Astrocyte of the spinal cord (primary cell): ENCODE results near the gene FLAD1.
A peak's percentile ranks its signal among the peaks of the same experiment; 100 is the strongest.
"Not testable (repeated sequence)": the region's sequence is repeated elsewhere in the genome, so short reads cannot be mapped to it uniquely, and the experiment has no call there.

Experiments used
- DNase-seq: peaks from one replicate; pipeline ENCODE4 v3.0.0; 2011; ENCODE audit warnings: low read depth, low spot score
- H3K4me3 ChIP-seq: 2 replicates; pipeline ENCODE4 v1.5.1; 2011; ENCODE audit warnings: low read depth, mild to moderate bottlenecking, low read length, moderate library complexity
- in situ Hi-C: cut with HindIII; loops from 2 replicates; pipeline ENCODE4 v1.10.0; 2017; ENCODE audit warnings: low sequenced_read_pairs
- TF ChIP-seq, protein P1 (sequence below): IDR thresholded peaks from 2 replicates; pipeline ENCODE4 v1.5.1; 2012; ENCODE audit warnings: low read depth, mild to moderate bottlenecking, low read length, inconsistent platforms

FLAD1 gene

DNA sequence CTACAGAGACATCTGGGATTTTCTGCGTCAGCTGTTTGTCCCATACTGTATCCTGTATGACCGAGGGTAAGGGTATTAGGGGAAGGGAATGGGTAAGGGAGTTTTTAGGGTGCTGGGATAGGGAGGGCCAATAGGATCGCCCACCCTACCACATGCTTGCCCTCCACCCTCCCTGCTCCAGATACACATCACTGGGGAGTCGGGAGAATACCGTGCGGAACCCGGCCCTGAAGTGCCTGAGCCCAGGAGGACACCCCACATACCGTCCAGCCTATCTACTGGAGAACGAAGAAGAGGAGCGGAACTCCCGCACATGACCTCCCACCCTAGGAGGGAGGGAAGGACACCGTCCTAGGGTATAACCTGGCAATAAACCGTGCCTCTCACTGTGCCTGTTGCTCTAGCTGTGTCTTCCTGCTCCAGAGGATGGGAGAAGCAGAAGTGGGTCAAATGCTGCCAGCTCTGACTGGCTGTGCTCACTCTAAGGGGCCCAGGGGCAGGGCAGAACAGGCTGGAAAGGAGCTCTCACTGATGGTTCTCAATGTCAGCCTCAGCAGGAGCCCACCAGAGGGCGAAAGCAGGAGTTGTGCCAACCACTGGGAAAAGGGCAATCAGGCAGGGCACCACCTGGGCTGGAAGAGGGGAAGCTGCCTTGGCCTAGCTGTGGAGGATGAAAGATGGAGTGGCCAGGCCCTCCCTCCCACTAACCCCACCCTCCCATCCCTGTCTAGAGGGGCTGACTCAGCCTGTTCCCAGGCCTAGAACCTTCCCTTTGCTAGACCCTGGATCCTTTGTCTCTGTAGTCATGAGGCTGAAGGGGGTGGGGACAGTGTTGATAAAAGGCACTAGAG lies 9.8 kb downstream of the FLAD1 start:
- in situ Hi-C loops, result no loop called here
- no peak overlapping the region for H3K4me3 ChIP-seq
- DNase-seq, result peak; percentile 51
- TF ChIP-seq, protein P1, sequence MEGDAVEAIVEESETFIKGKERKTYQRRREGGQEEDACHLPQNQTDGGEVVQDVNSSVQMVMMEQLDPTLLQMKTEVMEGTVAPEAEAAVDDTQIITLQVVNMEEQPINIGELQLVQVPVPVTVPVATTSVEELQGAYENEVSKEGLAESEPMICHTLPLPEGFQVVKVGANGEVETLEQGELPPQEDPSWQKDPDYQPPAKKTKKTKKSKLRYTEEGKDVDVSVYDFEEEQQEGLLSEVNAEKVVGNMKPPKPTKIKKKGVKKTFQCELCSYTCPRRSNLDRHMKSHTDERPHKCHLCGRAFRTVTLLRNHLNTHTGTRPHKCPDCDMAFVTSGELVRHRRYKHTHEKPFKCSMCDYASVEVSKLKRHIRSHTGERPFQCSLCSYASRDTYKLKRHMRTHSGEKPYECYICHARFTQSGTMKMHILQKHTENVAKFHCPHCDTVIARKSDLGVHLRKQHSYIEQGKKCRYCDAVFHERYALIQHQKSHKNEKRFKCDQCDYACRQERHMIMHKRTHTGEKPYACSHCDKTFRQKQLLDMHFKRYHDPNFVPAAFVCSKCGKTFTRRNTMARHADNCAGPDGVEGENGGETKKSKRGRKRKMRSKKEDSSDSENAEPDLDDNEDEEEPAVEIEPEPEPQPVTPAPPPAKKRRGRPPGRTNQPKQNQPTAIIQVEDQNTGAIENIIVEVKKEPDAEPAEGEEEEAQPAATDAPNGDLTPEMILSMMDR, result peak; percentile 22

DNA sequence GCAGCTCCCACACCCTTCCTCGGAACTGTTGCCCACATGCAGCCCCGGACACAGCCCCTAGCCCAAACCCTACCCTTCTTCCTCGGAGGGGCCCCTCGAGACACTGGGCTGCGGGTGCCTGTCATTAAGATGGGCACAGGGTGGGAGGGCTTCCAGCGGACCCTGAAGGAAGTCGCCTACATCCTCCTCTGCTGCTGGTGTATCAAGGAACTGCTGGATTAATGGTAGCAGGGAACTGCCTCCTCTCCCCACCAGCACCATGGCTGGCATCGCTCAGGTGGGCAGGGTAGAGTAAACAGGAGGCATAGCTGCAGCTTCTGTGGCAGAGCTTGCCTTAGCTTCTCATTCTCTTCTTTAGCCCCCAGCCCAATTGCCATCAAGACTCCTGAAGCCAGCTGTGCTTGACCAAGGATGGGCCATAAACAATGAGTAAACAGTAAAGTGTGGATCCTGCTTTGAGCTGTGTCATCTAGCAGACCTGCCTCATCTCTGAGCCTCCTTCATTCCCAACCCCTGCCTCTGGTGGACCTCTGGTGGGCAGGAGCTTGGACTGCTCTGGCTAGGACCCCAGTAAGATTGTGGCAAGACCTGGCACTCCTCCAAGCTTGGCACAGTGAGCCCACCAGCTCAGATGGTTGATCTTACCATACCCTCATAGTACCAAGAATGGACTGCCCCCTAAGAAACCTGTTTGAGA lies 10.6 kb downstream of the FLAD1 start, which contains the start of gene LENEP:
Gene LENEP (plus strand): TSS at position 15 of the 697 bp plus-strand sequence. CDS start 22 bp downstream, at position 37.
- no peak for DNase-seq
- no peak within 1 kb of the TSS for H3K4me3 ChIP-seq
- TF ChIP-seq, protein P1, result no peak
- in situ Hi-C loops, result no loop called here

DNA sequence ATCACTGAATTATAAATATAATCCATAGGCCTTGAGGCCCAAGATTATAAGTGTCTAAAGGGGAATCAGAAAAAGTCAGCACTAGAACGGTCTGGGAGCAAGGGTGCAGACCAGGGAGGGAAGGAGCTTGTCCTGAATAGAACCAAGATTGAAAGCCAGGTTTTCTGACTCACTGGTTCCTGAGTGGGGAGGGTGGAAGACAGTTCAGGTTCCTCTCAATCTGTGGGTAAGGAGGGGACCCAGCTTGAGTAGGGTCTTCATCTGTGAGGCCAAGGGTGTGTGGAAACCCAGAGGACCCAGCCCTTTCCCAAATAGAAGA lies 11.1 kb downstream of the FLAD1 start:
- no peak overlapping the region for H3K4me3 ChIP-seq
- in situ Hi-C loops, result no loop called here
- no peak for DNase-seq
- TF ChIP-seq, protein P1, result no peak

DNA sequence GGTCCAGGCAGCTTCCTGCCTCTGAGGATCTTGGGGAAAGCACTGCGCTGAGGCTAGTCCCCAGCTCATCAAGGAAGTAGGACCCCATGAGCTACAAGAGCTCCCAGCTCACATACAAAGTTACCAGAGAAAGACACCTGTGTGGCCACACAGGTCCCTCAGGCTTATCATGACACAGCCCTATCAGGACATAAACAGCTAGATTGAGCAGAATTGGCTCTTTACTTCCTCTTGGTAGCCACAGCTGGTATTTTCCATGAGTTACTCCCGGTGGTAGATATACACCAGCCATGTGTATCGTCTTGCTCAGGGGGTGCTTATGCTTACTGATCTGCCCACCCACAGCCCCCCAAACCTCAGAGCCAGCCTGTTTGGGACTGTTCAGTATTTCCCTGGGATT lies 11.4 kb downstream of the FLAD1 start:
- in situ Hi-C loops, result no loop called here
- H3K4me3 ChIP-seq, result no peak overlapping the region
- TF ChIP-seq, protein P1, result no peak
- DNase-seq, result no peak

DNA sequence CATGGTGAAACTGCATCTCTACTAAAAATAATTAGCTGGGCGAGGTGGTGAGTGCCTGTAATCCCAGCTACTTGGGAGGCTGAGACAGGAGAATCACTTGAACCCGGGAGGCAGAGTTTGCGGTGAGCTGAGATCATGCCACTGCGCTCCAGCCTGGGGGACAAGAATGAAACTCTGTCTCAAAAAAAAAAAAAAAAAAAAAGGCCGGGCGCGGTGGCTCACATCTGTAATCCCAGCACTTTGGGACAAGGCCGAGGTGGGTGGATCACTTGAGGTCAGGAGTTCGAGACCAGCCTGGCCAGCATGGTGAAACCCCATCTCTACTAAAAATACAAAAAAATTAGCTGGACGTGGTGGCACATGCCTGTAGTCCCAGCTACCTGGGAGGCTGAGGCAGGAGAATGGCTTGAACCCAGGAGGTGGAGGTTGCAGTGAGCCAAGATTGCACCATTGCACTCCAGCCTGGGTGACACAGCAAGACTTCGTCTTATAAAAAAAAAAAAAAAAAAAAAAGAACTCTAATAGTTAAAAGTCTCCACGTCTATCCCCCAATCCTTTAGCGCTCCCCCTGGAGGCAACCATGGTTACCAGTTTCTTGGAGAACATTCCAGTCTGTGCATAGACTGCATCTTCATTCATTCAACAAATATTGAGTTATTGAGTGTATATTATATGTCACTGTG lies 12.3 kb downstream of the FLAD1 start:
- peak; percentile 75 for DNase-seq
- H3K4me3 ChIP-seq, in situ Hi-C loops: not testable (repeated sequence)
- TF ChIP-seq, protein P1, result peak; percentile 55

DNA sequence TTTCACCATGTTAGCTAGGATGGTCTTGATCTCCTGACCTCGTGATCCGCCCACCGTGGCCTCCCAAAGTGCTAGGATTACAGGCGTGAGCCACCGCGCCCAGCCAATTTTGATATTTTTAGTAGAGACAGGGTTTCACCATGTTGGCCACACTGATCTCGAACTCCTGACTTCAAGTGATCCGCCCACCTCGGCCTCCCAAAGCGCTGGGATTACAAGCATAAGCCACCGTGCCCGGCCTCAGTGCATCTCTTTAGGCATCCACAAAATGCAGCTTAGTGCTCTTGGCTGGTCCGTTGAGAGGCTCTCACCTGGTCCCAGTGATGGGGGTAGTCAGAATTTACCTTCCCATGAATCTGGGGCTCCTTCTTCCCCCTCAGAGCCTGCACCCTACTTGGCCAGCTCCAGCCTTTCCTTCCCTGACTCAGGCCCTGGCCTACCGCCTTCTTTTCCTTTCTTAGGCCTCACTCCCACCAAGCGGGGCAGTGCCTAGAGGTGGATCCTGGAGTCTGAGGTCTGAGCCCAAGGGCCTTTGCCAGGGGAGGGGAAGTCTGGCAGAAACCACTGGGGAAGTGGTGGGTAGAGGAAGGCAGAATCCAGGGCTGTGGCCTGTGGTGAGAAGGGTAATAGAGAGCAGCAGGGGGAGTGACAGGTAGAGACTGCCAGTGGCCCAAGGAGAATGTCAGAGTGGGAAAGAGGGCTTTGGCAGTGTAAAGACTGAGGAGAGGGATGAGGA lies 14.0 kb downstream of the FLAD1 start:
- in situ Hi-C loops, result no loop called here
- DNase-seq, result no peak
- no peak overlapping the region for H3K4me3 ChIP-seq
- TF ChIP-seq, protein P1, result no peak
